ENCODE measurements around the gene EIF3C. TPM values are rescaled to one million over a fixed set of nuclear protein-coding genes. Genes with fewer than 3 reads are reported as not detected.
A peak's percentile ranks its signal among the peaks of the same experiment; 100 is the strongest.
"Not testable (repeated sequence)": the region's sequence is repeated elsewhere in the genome, so short reads cannot be mapped to it uniquely, and the experiment has no call there.

Gene EIF3C
- total RNA-seq, 1 experiment from 2014 or later = 680 TPM

DNA sequence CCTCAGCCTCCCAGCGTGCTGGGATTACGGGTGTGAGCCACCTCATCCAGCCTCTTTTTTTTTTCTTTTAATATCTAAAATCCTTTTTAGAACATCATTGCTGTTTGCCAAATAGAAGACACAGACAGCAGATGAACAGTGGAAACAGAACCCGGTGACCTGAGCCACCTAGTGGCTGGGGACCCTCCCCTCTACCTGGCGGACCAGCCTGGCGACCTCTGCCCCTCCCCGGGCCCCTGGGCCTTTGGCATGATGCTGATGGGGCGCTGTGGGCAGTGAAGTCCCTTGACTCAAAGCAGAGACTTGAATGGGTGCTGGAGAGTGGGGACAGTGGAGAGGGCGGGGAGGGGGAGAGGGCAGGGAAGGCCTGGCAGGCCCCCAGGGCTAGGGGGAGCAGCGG is 11.5 kb upstream of the EIF3C start:
- H3K4me3 ChIP-seq (replicated peaks in 1 of 2; ENCODE audit: low read depth in 1 of 2, low read length in 2 of 2); CTCF ChIA-PET; H3K36me3 ChIP-seq (ENCODE audit: control insufficient read depth in 1 of 2, insufficient read depth in 2 of 2, low read length in 2 of 2); H3K79me2 ChIP-seq (ENCODE audit: insufficient read depth, low read length); H4K20me1 ChIP-seq (ENCODE audit: insufficient read depth); H3K27ac ChIP-seq (ENCODE audit: low read depth, low read length); H3K9ac ChIP-seq (ENCODE audit: low read length); H3K4me2 ChIP-seq (ENCODE audit: low read length); H3K27me3 ChIP-seq (ENCODE audit: insufficient read depth, low read length); intact Hi-C loops (cut with micrococcal nuclease); RAD21 ChIA-PET (ENCODE audit: low non-redundant PET in 1 of 2, low total read pairs in 2 of 2, uncharacterized antibody in 2 of 2, unreplicated experiment in 2 of 2); ATAC-seq; H3K4me1 ChIP-seq (ENCODE audit: control insufficient read depth in 1 of 2, insufficient read depth in 2 of 2, low read length in 2 of 2); DNase-seq (ENCODE audit: low read depth, low spot score); H3K9me2 ChIP-seq (ENCODE audit: insufficient read depth); H2AFZ ChIP-seq (ENCODE audit: low read depth, low read length, poor library complexity, severe bottlenecking); BruUV-seq (replicated peaks); H3K9me3 ChIP-seq (ENCODE audit: control insufficient read depth in 1 of 2, insufficient read depth in 1 of 2, low read depth in 1 of 2, low read length in 2 of 2); POLR2A ChIA-PET: not testable (repeated sequence)

DNA sequence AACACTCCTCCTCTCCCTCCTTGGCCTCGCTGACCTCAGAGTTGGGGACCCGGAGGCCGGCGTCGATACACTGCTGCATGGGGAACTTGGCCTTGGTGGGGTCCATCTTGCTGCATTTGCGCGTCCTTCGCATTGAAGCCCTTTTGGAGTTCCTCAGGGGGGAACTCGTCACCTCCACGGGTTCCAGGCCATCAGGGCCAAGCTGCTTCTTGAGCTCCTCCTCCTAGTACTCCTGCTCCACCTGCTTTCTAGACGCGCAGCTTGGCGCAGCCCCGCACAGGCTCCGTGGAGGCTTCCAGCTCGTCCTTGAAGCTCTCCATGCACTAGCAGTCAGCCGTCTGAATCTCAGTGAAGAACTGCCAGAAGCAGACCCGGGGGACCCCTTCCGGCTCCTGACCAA is 10.9 kb upstream of the EIF3C start:
- CTCF ChIA-PET; BruUV-seq (replicated peaks); H2AFZ ChIP-seq (ENCODE audit: low read depth, low read length, poor library complexity, severe bottlenecking); DNase-seq (ENCODE audit: low read depth, low spot score); H3K27me3 ChIP-seq (ENCODE audit: insufficient read depth, low read length); H3K4me1 ChIP-seq (ENCODE audit: control insufficient read depth in 1 of 2, insufficient read depth in 2 of 2, low read length in 2 of 2); H3K79me2 ChIP-seq (ENCODE audit: insufficient read depth, low read length); H3K9ac ChIP-seq (ENCODE audit: low read length); H3K9me3 ChIP-seq (ENCODE audit: control insufficient read depth in 1 of 2, insufficient read depth in 1 of 2, low read depth in 1 of 2, low read length in 2 of 2); H3K4me3 ChIP-seq (replicated peaks in 1 of 2; ENCODE audit: low read depth in 1 of 2, low read length in 2 of 2); ATAC-seq; H4K20me1 ChIP-seq (ENCODE audit: insufficient read depth); RAD21 ChIA-PET (ENCODE audit: low non-redundant PET in 1 of 2, low total read pairs in 2 of 2, uncharacterized antibody in 2 of 2, unreplicated experiment in 2 of 2); H3K4me2 ChIP-seq (ENCODE audit: low read length); POLR2A ChIA-PET; H3K9me2 ChIP-seq (ENCODE audit: insufficient read depth); intact Hi-C loops (cut with micrococcal nuclease); H3K36me3 ChIP-seq (ENCODE audit: control insufficient read depth in 1 of 2, insufficient read depth in 2 of 2, low read length in 2 of 2); H3K27ac ChIP-seq (ENCODE audit: low read depth, low read length): not testable (repeated sequence)

DNA sequence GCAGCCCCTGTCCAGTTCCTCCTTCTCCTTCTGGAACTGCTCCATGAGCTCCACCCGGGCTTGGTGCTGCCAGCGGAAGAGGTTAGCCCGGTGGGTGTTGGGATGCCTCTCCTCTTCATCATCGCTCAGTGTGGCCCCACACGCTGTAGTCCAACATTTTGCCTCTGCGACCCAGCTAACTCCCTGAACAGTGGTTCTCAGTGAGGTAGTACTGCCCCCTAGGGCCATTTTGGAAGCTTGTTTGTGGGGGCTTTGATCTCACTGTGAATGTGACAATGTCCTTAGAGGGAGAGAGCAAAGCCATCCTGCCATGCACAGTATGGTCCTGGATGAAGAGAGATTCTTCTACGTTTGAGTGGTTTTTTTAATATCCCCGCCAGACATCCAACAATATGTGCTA is 9.9 kb upstream of the EIF3C start:
- H3K4me2 ChIP-seq (ENCODE audit: low read length); H3K79me2 ChIP-seq (ENCODE audit: insufficient read depth, low read length); H3K4me3 ChIP-seq (replicated peaks in 1 of 2; ENCODE audit: low read depth in 1 of 2, low read length in 2 of 2); POLR2A ChIA-PET; intact Hi-C loops (cut with micrococcal nuclease); H3K9ac ChIP-seq (ENCODE audit: low read length); H3K36me3 ChIP-seq (ENCODE audit: control insufficient read depth in 1 of 2, insufficient read depth in 2 of 2, low read length in 2 of 2); CTCF ChIA-PET; H3K27me3 ChIP-seq (ENCODE audit: insufficient read depth, low read length); BruUV-seq (replicated peaks); H3K9me2 ChIP-seq (ENCODE audit: insufficient read depth); H2AFZ ChIP-seq (ENCODE audit: low read depth, low read length, poor library complexity, severe bottlenecking); DNase-seq (ENCODE audit: low read depth, low spot score); H3K4me1 ChIP-seq (ENCODE audit: control insufficient read depth in 1 of 2, insufficient read depth in 2 of 2, low read length in 2 of 2); H3K9me3 ChIP-seq (ENCODE audit: control insufficient read depth in 1 of 2, insufficient read depth in 1 of 2, low read depth in 1 of 2, low read length in 2 of 2); H3K27ac ChIP-seq (ENCODE audit: low read depth, low read length); H4K20me1 ChIP-seq (ENCODE audit: insufficient read depth); RAD21 ChIA-PET (ENCODE audit: low non-redundant PET in 1 of 2, low total read pairs in 2 of 2, uncharacterized antibody in 2 of 2, unreplicated experiment in 2 of 2): not testable (repeated sequence)
- peak; percentile 47; the same call in 1 of the 2 replicates for ATAC-seq

DNA sequence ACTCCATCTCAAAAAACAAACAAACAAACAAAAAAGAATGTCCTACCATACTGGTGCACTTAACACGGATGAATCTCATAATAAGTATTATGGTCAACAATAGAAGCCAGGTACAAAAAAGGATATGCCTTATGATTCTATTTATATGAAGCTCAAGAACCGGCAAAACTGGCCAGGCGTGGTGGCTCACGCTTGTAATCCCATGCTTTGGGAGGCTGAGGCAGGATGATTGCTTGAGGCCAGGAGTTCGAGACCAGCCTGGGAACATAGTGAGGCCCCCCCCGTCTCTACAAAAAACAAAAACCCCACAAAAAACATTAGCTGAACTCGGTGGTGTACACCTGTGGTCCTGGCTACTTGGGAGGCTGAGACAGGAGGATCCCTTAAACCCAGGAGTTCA is 7.0 kb upstream of the EIF3C start:
- CTCF ChIA-PET; H3K4me2 ChIP-seq (ENCODE audit: low read length); DNase-seq (ENCODE audit: low read depth, low spot score); H3K4me1 ChIP-seq (ENCODE audit: control insufficient read depth in 1 of 2, insufficient read depth in 2 of 2, low read length in 2 of 2); BruUV-seq (replicated peaks); H3K9ac ChIP-seq (ENCODE audit: low read length); H3K9me2 ChIP-seq (ENCODE audit: insufficient read depth); H3K27me3 ChIP-seq (ENCODE audit: insufficient read depth, low read length); H3K4me3 ChIP-seq (replicated peaks in 1 of 2; ENCODE audit: low read depth in 1 of 2, low read length in 2 of 2); H3K27ac ChIP-seq (ENCODE audit: low read depth, low read length); H4K20me1 ChIP-seq (ENCODE audit: insufficient read depth); H3K36me3 ChIP-seq (ENCODE audit: control insufficient read depth in 1 of 2, insufficient read depth in 2 of 2, low read length in 2 of 2); RAD21 ChIA-PET (ENCODE audit: low non-redundant PET in 1 of 2, low total read pairs in 2 of 2, uncharacterized antibody in 2 of 2, unreplicated experiment in 2 of 2); POLR2A ChIA-PET; ATAC-seq; H3K79me2 ChIP-seq (ENCODE audit: insufficient read depth, low read length); H2AFZ ChIP-seq (ENCODE audit: low read depth, low read length, poor library complexity, severe bottlenecking); intact Hi-C loops (cut with micrococcal nuclease); H3K9me3 ChIP-seq (ENCODE audit: control insufficient read depth in 1 of 2, insufficient read depth in 1 of 2, low read depth in 1 of 2, low read length in 2 of 2): not testable (repeated sequence)

Data from HCT116 (cell line).